HUDEP-2 (cell line): ENCODE measurements around the gene DLG3.
"Not testable (repeated sequence)": the region's sequence is repeated elsewhere in the genome, so short reads cannot be mapped to it uniquely, and the experiment has no call there.

Experiments
- DNase-seq, 76 experiments: peaks; one replicate each; lab custom pipeline; 2025; ENCODE audit not compliant: unreplicated experiment in 76 of 76; lab: John Stamatoyannopoulos, UW

The DLG3 gene

DNA sequence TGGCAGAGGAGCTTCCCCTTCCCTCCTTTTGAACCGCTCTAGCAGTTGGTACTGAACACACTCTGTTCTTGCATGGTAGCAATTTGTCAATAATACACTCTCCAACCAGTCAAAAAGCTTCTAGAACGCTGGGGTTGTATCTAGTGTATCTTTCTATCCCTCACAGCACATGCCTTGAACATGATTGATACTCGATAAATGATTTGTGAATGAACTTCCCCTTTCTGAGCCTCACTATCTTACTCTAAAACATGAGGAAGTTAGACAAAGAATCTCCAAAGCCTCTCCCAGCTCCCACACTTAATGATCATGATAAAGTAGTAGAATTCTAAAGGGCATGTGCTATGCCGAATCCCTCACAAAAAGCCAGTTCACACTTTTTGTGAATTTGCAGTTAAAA is 64.4 kb downstream of the DLG3 start:
- DNase-seq, result no peak

DNA sequence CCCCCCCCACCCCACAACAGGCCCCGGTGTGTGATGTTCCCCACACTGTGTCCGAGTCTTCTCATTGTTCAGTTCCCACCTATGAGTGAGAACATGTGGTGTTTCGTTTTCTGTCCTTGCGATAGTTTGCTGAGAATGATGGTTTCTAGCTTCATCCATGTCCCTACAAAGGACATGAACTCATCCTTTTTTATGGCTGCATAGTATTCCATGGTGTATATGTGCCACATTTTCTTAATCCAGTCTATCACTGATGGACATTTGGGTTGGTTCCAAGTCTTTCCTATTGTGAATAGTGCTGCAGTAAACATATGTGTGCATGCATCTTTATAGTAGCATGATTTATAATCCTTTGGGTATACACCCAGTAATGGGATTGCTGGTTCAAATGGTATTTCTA is 70.6 kb downstream of the DLG3 start:
- DNase-seq, result not testable (repeated sequence)

- DNase-seq, result not testable (repeated sequence)
Measured at GRCh38 chrX:70515692-70516091, 71.1 kb downstream of the DLG3 start.

- DNase-seq, result no peak
Measured at GRCh38 chrX:70525733-70526132, 81.1 kb downstream of the DLG3 start.

DNA sequence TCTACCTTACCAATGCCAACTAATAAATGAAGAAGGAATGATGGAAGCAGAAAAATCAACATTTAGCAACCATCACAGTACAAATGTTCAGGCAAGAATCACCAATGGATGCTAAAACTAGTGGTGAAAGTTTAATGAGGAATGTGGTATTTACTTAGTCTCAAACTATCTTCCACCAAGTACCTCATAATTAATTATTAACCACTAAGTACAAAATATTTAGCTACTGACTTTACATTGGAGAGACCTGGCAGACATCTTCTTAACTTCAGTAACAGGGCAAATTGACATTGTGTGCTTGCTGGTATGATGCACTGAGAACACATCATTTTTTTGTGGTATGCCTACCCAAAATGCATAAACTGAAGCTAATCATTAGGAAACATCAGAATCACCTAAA is 82.4 kb downstream of the DLG3 start:
- no peak for DNase-seq

DNA sequence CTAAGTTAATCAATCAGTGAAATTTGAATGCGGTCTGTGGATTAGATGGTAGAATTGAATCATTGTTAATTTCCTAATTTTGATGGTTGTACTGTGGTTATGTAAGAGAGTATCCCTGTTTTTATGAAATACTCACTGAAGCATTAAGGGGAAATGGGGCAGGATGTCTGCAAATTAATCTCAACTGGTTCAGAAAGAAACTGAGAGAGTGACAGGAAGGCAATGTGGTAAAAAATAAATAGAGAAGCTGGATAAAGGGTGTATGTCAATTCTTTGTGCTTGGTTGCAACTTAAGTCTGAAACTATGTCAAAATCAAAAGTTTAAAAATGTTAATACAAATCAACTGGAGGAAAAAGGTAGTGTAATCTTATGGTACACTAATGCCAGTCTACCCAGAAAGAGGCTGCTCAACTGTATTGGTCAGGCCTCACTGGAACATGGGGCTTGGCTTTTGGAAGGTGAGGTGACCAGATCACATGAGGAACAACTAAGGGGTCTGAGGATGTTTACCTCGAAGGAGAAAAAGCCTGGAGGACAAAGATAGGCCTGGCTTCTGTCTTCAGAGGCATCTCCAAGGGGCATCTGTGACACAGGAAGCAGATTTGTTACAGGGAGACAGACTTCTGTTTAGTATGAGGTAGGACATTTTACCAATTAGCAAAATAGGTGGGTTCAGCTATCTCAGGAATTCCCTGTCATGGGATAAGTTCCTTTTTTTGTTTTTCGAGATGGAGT is 83.1 kb downstream of the DLG3 start:
- DNase-seq, result no peak

DNA sequence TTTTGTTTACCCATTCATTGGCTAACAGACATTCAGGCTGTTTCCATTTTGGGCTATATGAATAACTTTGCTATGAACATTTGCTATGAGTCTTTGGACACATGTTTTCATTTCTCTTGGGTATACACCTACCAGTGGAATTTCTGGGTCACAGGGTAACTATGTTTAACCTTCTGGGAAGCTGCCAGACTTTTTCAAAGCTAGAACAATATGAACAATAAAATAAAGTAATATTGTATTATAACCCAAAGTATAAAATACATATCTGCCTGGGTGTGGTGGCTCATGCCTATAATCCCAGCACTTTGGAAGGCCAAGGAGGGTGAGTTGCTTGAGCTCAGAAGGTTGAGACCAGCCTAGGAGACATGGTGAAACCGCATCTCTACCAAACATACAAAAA is 90.6 kb downstream of the DLG3 start:
- DNase-seq, result no peak

DNA sequence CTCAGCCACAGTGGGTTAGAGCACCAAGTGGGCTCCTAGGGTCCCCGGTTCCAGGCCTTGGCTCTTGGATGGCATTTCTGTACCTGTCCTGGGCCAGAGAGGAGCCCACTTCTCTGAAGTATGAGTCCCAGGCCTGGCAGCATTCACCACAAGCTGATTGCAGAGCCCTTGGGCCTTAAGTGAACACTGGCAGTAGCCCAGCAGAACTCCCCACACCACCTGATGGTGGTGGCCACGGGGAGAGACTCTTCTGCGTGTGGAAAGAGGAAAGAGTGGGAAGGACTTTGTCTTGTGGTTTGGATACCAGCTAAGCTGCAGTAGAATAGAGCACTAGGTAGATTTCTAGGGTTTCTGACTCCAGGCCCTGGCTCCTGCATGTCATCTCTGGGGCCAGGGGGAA is 104.8 kb downstream of the DLG3 start:
- no peak for DNase-seq

DNA sequence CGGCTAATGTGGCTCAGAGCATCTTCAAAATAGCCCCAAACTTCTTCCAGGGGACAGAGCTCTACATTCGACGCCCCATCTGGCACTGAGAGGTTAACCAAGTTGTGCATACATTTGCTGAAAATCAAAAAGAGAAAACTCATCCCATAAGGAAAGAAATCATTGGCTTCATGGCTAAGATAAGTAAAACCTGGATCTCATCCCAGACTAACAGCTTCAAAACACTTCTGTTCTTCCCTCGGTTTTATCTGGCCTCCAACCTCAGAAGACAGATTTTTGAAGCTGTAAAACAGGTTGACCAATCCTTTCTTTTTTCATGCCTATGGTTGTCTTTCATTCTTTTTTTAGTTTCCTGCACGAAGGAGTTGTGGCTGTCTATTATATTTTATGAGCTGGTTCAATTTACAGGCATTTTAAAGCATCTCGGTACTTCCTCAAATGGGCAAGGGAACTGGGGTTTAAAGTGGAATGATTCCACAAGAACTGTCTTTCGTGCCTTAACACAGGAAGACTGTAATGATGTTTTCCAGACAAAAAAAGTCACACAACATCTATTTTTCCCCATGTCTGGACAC is 107.6 kb downstream of the DLG3 start:
- no peak for DNase-seq

GRCh38 chrX:70553516-70553915 is 108.9 kb downstream of the DLG3 start:
- no peak for DNase-seq

DNA sequence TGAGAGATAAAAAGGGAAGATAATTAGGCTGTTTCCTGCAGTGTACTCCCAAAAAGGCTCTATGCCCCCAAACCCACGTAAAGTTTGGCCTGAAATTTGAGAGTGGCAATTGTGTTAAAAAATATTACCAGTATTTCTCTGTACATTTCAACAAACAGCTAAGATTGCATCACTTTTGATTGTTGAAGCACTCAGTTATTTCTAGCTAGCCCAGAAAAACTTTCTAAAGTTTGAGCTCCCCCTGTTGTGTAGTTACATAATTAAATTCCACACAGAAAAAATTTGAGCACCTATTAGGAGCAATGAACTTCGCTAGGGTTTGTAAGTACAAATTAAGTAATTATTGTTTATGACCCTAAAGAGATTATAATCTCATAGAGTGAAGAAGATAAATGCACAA is 109.4 kb downstream of the DLG3 start:
- no peak for DNase-seq

GRCh38 chrX:70554523-70554922 is 109.9 kb downstream of the DLG3 start:
- DNase-seq, result no peak

GRCh38 chrX:70554948-70555347 is 110.3 kb downstream of the DLG3 start:
- no peak for DNase-seq
